IPS-20b (cell line): Measurements from ENCODE around the gene XRRA1.

Source experiments
- H3K27ac ChIP-seq: one replicate; pipeline ENCODE4 v1.5.1; 2013; ENCODE audit warnings: low read length
- H3K27me3 ChIP-seq: 2 replicates; pipeline ENCODE4 v1.6.1; 2013; ENCODE audit warnings: mild to moderate bottlenecking, low read length, inconsistent platforms; ENCODE audit not compliant: insufficient read depth
- H3K36me3 ChIP-seq: 2 replicates; pipeline ENCODE4 v1.6.1; 2013; ENCODE audit warnings: low read depth, mild to moderate bottlenecking, inconsistent platforms, low read length, moderate library complexity; ENCODE audit not compliant: insufficient read depth
- H3K4me1 ChIP-seq: 2 replicates; pipeline ENCODE4 v1.6.1; 2013; ENCODE audit warnings: mild to moderate bottlenecking, control low read depth, inconsistent platforms, low read length, moderate library complexity; ENCODE audit not compliant: insufficient read depth
- H3K4me3 ChIP-seq: 2 replicates; pipeline ENCODE4 v1.5.1; 2013; ENCODE audit warnings: mild to moderate bottlenecking, low read length, inconsistent platforms
- H3K9ac ChIP-seq: 2 replicates; pipeline ENCODE4 v1.6.1; 2013; ENCODE audit warnings: low read depth, mild to moderate bottlenecking, inconsistent platforms, low read length, moderate library complexity
- H3K9me3 ChIP-seq: 2 replicates; pipeline ENCODE4 v1.6.1; 2013; ENCODE audit warnings: mild to moderate bottlenecking, low read depth, low read length, inconsistent platforms; ENCODE audit not compliant: insufficient read depth

The XRRA1 gene

DNA sequence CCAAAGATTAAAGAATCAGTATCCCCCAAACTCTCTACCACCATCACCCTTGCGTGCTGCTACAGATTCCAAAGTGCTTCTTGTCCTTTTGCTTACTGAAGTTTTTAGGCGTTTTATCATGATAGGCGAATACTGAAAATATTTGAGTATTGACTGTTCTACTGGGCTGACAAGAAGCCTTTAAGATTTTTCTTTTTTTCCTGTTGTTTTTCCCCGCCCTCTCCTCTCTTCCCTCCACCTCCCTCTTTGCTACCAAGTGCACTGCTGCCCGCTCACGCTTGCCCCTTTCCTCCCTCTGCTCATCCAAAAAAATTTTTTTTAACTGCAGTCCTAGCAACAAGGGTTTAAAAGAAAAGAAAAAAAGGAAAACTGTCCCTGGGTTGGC, 854 bp upstream of the XRRA1 start:
- Histone ChIP-seq H3K4me1 (peaks cover 3% of the 10 kb centered on the region; the same call in 1 of the 2 replicates), H3K27me3 (no peaks in the 10 kb centered on the region), H3K4me3 (peak overlapping the region; percentile 98), H3K9me3 (no peaks in the 10 kb centered on the region), H3K36me3 (peaks cover 11% of the 10 kb centered on the region), H3K27ac (peak overlapping the region; percentile 41), H3K9ac (peak overlapping the region; percentile 97)

DNA sequence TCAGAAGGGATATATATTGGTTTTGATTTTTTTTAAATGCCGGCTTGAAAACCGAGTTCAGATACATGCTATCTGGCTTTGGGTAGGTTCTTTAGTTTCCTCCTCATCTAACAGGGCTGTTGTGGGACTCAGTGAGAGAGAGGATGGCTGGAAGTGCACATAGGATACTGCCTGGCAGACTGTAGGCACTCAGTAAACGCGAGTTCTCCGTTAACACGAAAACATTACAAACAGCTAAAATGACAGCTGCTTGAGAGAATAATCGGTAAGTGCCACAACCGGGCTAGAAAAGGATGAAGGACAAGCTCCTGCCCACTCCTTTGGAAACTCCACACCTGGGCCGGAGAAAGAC, 369 bp downstream of the XRRA1 start:
- Histone ChIP-seq H3K9ac (peak overlapping the region; percentile 97; the same call in 1 of the 2 replicates), H3K4me1 (peaks cover 3% of the 10 kb centered on the region; the same call in 1 of the 2 replicates), H3K27me3 (no peaks in the 10 kb centered on the region), H3K4me3 (peak overlapping the region; percentile 98), H3K9me3 (no peaks in the 10 kb centered on the region), H3K27ac (no peak overlapping the region), H3K36me3 (peaks cover 17% of the 10 kb centered on the region)

DNA sequence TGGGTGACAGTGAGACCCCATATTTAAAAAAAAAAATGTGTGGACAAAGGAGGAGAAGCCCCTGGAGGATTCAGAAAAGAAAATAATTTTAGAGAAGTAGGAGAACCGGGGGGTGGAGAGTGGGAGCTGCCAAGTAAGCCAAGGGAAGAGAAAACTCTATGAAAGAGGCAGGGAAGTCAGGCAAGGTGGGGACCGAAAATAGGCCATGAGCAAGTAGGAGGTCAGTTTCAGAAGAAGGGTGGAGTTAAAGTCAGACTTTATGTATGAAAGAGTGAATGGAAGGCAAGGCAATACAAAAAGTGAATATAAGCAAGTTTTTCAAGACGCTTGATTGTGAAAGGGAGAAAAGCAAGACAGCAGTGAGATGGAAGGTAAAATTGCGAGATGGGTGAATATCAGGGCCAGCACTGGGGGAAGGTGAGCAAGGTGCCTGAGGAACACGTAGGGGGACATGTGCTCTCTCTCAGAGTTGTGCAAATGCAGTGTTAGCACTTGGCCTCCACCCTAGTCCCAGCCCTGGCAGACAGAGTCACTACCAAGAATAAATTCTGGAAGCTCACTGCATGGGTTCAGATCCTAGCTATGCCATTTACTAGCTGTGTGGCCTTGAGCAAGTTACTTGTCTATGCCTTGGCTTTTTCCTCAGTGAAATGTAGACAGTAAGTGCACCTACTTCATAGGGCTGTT, 6.7 kb downstream of the XRRA1 start:
- no peaks in the 10 kb centered on the region for H3K9me3 ChIP-seq
- no peaks in the 10 kb centered on the region for H3K27me3 ChIP-seq
- H3K4me3 ChIP-seq = no peak overlapping the region
- peaks cover 22% of the 10 kb centered on the region for H3K36me3 ChIP-seq
- no peak overlapping the region for H3K27ac ChIP-seq
- no peak overlapping the region for H3K9ac ChIP-seq
- H3K4me1 ChIP-seq = no peaks in the 10 kb centered on the region

DNA sequence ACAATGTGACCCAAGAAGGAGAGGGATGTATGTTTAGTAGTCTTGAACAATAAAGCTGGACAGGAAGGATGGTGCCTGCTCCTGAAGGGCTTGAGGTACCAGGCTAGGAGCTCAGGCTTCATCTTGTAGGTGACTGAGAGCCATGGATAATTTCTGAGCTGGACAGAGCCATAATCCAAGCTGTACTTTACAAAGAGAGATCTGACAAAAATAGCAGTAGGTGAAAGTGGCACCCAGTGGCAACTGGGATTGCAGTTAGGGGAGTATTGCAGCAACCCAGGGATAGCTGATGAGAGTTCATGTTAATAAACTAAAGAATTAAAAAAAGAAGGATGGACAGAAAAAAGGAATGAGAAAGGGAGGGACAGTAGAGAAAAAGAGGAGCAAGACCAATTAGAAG, 7.4 kb downstream of the XRRA1 start:
- H3K27ac ChIP-seq = no peak overlapping the region
- H3K9ac ChIP-seq = no peak overlapping the region
- peaks cover 29% of the 10 kb centered on the region for H3K36me3 ChIP-seq
- no peak overlapping the region for H3K4me3 ChIP-seq
- H3K4me1 ChIP-seq = no peaks in the 10 kb centered on the region
- H3K27me3 ChIP-seq = no peaks in the 10 kb centered on the region
- no peaks in the 10 kb centered on the region for H3K9me3 ChIP-seq

DNA sequence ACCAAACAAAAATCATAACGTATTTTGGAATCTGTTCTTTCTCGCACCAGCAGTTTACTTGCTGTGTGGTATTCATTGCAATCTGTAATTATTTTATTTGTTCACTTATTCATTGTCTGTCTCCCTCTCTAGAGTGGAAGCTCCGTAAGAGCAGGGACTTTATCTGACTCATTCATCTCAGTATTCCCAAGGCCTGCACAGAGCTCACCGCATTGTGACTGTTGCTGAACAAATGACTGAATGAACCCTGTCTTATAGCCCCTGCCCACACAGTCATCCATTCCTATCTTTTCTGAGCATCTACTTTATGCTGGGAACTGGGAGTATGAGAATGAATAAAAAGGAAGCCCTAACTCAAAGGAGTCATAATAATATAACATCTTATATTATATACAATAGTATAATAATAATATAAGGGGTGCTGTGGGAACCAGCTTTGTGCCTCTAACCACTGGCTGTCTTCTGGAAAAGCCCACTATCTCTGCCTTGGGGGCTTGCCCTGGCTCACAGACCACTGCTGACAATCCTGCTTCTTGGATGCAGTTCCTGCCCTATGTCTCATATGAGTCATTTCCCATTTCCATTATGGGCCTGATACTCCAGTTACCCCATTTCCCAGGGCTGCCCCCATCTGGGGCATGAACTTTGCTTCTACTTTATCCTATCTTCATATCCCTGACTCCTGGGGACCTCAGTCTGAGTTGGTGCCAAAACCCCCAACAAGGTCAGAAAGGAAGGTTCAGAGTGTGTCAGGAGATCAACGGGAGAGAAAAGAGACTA, 11.0 kb downstream of the XRRA1 start:
- no peak overlapping the region for H3K9ac ChIP-seq
- H3K4me3 ChIP-seq = no peak overlapping the region
- H3K4me1 ChIP-seq = no peaks in the 10 kb centered on the region
- H3K27me3 ChIP-seq = no peaks in the 10 kb centered on the region
- no peak overlapping the region for H3K27ac ChIP-seq
- peaks cover 56% of the 10 kb centered on the region for H3K36me3 ChIP-seq
- no peaks in the 10 kb centered on the region for H3K9me3 ChIP-seq

DNA sequence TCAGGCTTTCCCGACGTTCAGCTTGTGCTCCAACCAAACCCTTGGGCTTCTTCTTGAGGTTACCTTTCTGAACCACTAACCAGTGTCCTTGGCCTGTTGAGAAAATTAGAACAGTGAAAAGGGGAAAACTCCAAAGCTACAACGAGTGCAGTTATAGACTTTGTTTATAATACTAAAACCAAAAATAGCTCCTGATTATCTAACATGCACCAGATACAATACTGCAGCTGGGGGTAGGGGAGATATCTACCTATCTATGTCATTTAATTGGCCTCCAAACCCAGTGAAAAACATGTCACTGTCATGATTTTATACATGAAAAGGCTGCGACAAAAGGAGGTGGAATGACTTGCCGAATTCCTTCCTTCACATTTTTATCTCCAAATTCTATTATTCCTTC, 11.9 kb downstream of the XRRA1 start:
- Histone ChIP-seq H3K36me3 (peaks cover 63% of the 10 kb centered on the region), H3K27me3 (no peaks in the 10 kb centered on the region), H3K9me3 (no peaks in the 10 kb centered on the region), H3K27ac (no peak overlapping the region), H3K4me1 (no peaks in the 10 kb centered on the region), H3K9ac (no peak overlapping the region), H3K4me3 (no peak overlapping the region)

DNA sequence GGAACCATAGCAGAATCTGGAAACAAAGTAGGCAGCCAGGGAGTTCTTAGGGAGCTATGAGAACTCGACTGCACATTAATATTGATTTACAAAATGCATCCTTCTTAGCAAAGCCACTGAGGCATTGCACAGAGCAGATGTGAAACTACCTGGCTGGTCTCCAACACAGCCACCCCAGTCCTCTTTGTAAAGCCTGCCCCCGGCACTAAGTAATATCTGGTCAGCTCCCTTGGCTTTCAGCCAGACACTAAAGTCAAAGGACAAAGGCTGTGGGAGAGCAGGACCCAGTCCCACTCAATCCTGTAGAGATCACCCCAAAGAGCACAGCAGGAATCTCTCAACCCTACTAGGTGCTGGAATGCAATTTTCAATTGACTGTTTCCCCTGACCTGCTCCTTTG, 12.8 kb downstream of the XRRA1 start:
- Histone ChIP-seq H3K36me3 (peaks cover 63% of the 10 kb centered on the region), H3K27me3 (no peaks in the 10 kb centered on the region), H3K9ac (no peak overlapping the region), H3K4me1 (no peaks in the 10 kb centered on the region), H3K27ac (no peak overlapping the region), H3K9me3 (no peaks in the 10 kb centered on the region), H3K4me3 (no peak overlapping the region)

DNA sequence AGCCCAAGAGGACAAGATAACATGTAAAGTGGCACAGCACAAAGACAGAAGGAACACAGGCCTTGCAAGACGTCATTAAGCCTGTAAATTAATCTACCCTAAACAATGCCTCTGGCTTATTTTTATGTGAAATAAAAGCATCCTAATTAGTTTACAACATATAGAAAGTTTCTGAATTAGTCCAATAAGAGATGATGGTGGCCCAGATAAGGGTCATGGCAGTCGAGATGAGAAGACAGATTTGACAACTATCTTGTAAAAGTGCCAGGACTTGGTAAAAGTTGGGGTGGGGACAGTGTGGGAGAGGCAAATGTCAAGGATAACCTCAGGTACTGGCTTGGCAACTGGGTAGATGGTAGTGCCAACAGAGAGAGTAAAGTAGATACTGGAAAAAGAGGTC, 13.6 kb downstream of the XRRA1 start:
- Histone ChIP-seq H3K4me1 (no peaks in the 10 kb centered on the region), H3K4me3 (no peak overlapping the region), H3K27ac (no peak overlapping the region), H3K27me3 (no peaks in the 10 kb centered on the region), H3K9me3 (no peaks in the 10 kb centered on the region), H3K36me3 (peaks cover 56% of the 10 kb centered on the region), H3K9ac (no peak overlapping the region)

DNA sequence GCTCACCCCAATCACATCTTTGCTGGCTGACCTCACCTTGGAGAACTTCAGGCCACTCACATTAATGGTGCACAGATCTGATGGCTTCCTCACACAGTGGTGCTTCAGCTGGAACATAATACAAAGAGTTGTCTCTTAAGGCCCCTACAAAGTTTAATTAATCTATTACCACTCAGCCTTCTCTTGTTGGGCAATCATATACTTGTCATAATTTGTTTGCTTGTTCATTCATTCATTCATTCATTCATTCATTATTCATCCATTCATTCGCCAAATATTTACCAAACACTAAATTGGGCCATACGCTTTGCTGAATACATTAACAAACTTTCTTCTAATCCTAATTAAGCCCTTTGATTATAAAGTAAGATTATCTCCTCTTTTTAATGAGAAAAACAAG, 15.1 kb downstream of the XRRA1 start:
- no peak overlapping the region for H3K27ac ChIP-seq
- no peak overlapping the region for H3K4me3 ChIP-seq
- H3K4me1 ChIP-seq = no peaks in the 10 kb centered on the region
- H3K9ac ChIP-seq = no peak overlapping the region
- H3K36me3 ChIP-seq = peaks cover 59% of the 10 kb centered on the region
- H3K9me3 ChIP-seq = no peaks in the 10 kb centered on the region
- H3K27me3 ChIP-seq = no peaks in the 10 kb centered on the region

DNA sequence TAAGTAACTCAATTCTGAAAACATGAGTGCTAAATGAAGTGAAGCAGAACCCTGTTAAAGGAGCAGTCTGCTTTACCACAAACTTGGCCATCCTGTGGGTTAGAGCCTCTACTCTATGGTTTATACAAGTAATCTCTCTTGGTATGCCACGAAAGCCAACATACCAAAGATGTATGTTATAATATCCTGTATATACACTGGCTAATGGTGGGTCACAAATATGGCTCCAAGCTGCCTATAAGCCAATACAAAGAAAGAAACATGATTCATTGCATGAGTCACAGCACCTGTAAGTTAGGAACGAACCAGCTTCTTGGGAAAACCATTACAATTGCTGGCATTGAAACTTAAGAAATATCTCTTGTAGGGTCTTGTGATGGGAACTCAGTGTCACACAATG, 16.1 kb downstream of the XRRA1 start:
- Histone ChIP-seq H3K4me1 (no peaks in the 10 kb centered on the region), H3K4me3 (no peak overlapping the region), H3K27me3 (no peaks in the 10 kb centered on the region), H3K9ac (no peak overlapping the region), H3K36me3 (peaks cover 64% of the 10 kb centered on the region), H3K9me3 (no peaks in the 10 kb centered on the region), H3K27ac (no peak overlapping the region)

DNA sequence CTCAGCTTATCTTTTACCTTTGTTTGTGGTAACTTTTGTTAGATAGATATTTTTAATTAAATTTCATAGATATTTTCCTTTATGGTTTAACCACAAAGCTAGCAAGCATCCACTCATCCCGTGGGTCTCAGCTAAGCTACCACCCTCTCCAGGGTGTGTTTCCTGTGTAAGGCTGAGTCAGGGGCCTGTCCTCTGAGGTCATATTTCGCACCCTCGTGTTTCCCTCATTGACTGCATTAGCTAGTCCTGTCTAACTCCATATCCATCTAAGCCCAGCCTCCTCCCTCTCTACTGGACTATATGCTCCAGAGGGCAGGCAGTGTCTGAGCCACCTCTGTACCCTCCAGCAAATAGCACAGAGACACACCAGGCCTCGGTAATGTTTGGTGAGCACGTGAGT, 16.7 kb downstream of the XRRA1 start:
- H3K36me3 ChIP-seq = peaks cover 63% of the 10 kb centered on the region
- no peak overlapping the region for H3K27ac ChIP-seq

More for the DNA sequence above, 16.7 kb downstream of the XRRA1 start:
- no peak overlapping the region for H3K9ac ChIP-seq
- no peaks in the 10 kb centered on the region for H3K4me1 ChIP-seq
- no peak overlapping the region for H3K4me3 ChIP-seq
- no peaks in the 10 kb centered on the region for H3K27me3 ChIP-seq
- no peaks in the 10 kb centered on the region for H3K9me3 ChIP-seq
